ENCODE results near the gene TTC7B.

Gene TTC7B

GRCh38 chr14:90505531-90505930, 310.7 kb downstream of the TTC7B start:
- no peak overlapping the region for H3K4me3 ChIP-seq (ENCODE audit: low read depth, low read length)
- TF ChIP-seq CTCF (IDR thresholded peaks at IDR 0.05; ENCODE audit: low read depth, low read length, missing control alignments), result no peak
- no peak for DNase-seq (ENCODE audit: low read depth)

- DNase-seq (ENCODE audit: low read depth), result no peak
- no peak overlapping the region for H3K4me3 ChIP-seq (ENCODE audit: low read depth, low read length)
- no peak for TF ChIP-seq CTCF (IDR thresholded peaks at IDR 0.05; ENCODE audit: low read depth, low read length, missing control alignments)
These were observed 311.6 kb downstream of the TTC7B start for GRCh38 chr14:90504643-90505042.

- no peak for DNase-seq (ENCODE audit: low read depth)
- no peak for TF ChIP-seq CTCF (IDR thresholded peaks at IDR 0.05; ENCODE audit: low read depth, low read length, missing control alignments)
- no peak overlapping the region for H3K4me3 ChIP-seq (ENCODE audit: low read depth, low read length)
These were observed 312.6 kb downstream of the TTC7B start for GRCh38 chr14:90503582-90503981.

GRCh38 chr14:90502760-90503159, 313.5 kb downstream of the TTC7B start:
- DNase-seq (ENCODE audit: low read depth), result no peak
- H3K4me3 ChIP-seq (ENCODE audit: low read depth, low read length), result no peak overlapping the region
- no peak for TF ChIP-seq CTCF (IDR thresholded peaks at IDR 0.05; ENCODE audit: low read depth, low read length, missing control alignments)

- no peak for TF ChIP-seq CTCF (IDR thresholded peaks at IDR 0.05; ENCODE audit: low read depth, low read length, missing control alignments)
- DNase-seq (ENCODE audit: low read depth), result no peak
These were observed 315.4 kb downstream of the TTC7B start for GRCh38 chr14:90500665-90501370.

GRCh38 chr14:90499908-90500664, 316.1 kb downstream of the TTC7B start:
- no peak for DNase-seq (ENCODE audit: low read depth)
- H3K4me3 ChIP-seq (ENCODE audit: low read depth, low read length), result no peak overlapping the region
- TF ChIP-seq CTCF (IDR thresholded peaks at IDR 0.05; ENCODE audit: low read depth, low read length, missing control alignments), result no peak

More at GRCh38 chr14:90500665-90501370, 315.4 kb downstream of the TTC7B start:
- no peak overlapping the region for H3K4me3 ChIP-seq (ENCODE audit: low read depth, low read length)

Measured in GM12864 (cell line).